ENCODE data around the gene CRIP3.

- no peak for TF ChIP-seq POLR2A (IDR thresholded peaks at IDR 0.05)
- no peak for TF ChIP-seq CTCF (IDR thresholded peaks at IDR 0.05)
These were observed 15.8 kb downstream of the CRIP3 start for GRCh38 chr6:43292763-43293318.
